Stimulated activated CD4-positive, alpha-beta T cell treated with anti-CD3 and anti-CD28 coated beads, Interleukin-15, amount 100 ng/mL, for 24 hours (primary cell): Measurements from ENCODE around the gene KAT6B.
A peak's percentile ranks its signal among the peaks of the same experiment; 100 is the strongest.
"Not testable (repeated sequence)": the region's sequence is repeated elsewhere in the genome, so short reads cannot be mapped to it uniquely, and the experiment has no call there.

Source experiments
- DNase-seq: peaks from one replicate; pipeline ENCODE4 v3.0.0-alpha.2; 2020

KAT6B gene

GRCh38 chr10:74826142-74827044, at the start of gene KAT6B:
KAT6B (plus strand) TSS chr10:74826600; CDS start chr10:74842858, 16,258 bp downstream.
- DNase-seq: peak; percentile 100

GRCh38 chr10:74778436-74779094, 47.8 kb upstream of the KAT6B start:
- no peak for DNase-seq

GRCh38 chr10:74781870-74782269, 44.5 kb upstream of the KAT6B start:
- DNase-seq: not testable (repeated sequence)

GRCh38 chr10:74784462-74784861, 41.9 kb upstream of the KAT6B start:
- DNase-seq: no peak

- DNase-seq: no peak
Observed at GRCh38 chr10:74786126-74786525, 40.3 kb upstream of the KAT6B start.

GRCh38 chr10:74787457-74787856, 38.9 kb upstream of the KAT6B start:
- DNase-seq: no peak

- DNase-seq: not testable (repeated sequence)
Observed at GRCh38 chr10:74791979-74792378, 34.4 kb upstream of the KAT6B start.

GRCh38 chr10:74792726-74793125, 33.7 kb upstream of the KAT6B start:
- DNase-seq: no peak

- DNase-seq: not testable (repeated sequence)
Observed at GRCh38 chr10:74793240-74793639, 33.2 kb upstream of the KAT6B start.

GRCh38 chr10:74794531-74794930, 31.9 kb upstream of the KAT6B start:
- DNase-seq: no peak

GRCh38 chr10:74797550-74797949, 28.9 kb upstream of the KAT6B start:
- DNase-seq: no peak

GRCh38 chr10:74799721-74800221, 26.6 kb upstream of the KAT6B start:
- peak; percentile 41 for DNase-seq

GRCh38 chr10:74801447-74801846, 25.0 kb upstream of the KAT6B start:
- no peak for DNase-seq

GRCh38 chr10:74808501-74808900, 17.9 kb upstream of the KAT6B start:
- no peak for DNase-seq

- no peak for DNase-seq
Observed at GRCh38 chr10:74810087-74810486, 16.3 kb upstream of the KAT6B start.

GRCh38 chr10:74813381-74814259, 12.8 kb upstream of the KAT6B start:
- DNase-seq: no peak

GRCh38 chr10:74814797-74815196, 11.6 kb upstream of the KAT6B start:
- no peak for DNase-seq

GRCh38 chr10:74816824-74817498, 9.4 kb upstream of the KAT6B start:
- no peak for DNase-seq

GRCh38 chr10:74821501-74821900, 4.9 kb upstream of the KAT6B start:
- no peak for DNase-seq

GRCh38 chr10:74822101-74822500, 4.3 kb upstream of the KAT6B start:
- no peak for DNase-seq

GRCh38 chr10:74822521-74823089, 3.8 kb upstream of the KAT6B start:
- no peak for DNase-seq

GRCh38 chr10:74823791-74824183, 2.6 kb upstream of the KAT6B start:
- DNase-seq: no peak
